Ramos (cell line): ENCODE results near the gene NATD1.
"Not testable (repeated sequence)": the region's sequence is repeated elsewhere in the genome, so short reads cannot be mapped to it uniquely, and the experiment has no call there.

ENCODE experiments used
- in situ Hi-C: fragments of 300-500 bp; cut with MboI; formaldehyde crosslinking; loops from one replicate; pipeline ENCODE4 v1.14.3; 2022; ENCODE audit warnings: low sequenced_read_pairs; ENCODE audit not compliant: unreplicated experiment

NATD1 gene

DNA sequence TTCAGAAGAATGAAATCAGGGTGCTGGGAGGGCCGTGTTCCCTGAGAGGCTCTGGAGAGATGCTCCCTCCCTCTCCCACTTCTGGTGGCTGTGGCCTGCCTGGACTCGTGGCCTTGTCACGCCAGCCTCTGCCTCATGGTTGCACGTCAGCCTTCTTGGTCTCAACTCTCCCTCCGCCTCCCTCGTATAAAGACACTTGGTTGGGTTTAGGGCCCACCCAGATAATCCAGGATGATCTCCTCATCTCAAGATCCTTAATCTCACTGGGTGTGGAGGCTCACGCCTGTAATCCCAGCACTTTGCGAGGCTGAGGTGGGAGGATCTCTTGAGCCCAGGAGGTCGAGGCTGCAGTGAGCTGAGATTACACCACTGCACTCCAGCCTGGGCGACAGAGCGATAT lies 25.9 kb downstream of the NATD1 start:
- in situ Hi-C loops = not testable (repeated sequence)

DNA sequence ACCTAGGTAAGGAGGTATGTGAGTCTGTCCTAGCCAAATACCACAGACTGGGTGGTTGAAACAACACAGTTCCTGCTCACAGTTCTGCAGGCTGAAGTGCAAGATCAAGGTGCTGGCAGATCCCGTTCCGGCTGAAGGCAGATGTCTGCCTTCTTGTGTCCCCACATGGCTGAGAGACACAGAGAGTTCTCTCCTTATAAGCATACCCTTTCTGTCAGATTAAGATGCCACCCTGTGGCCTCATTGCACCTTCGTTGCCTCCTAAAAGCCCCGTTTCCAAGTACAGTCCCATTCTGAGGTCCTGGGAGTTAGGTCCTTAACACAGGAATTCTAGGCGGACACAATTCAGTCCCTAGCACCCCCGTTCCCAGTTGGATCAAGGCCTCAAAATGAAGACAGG lies 30.1 kb downstream of the NATD1 start:
- in situ Hi-C loops = no loop called here

DNA sequence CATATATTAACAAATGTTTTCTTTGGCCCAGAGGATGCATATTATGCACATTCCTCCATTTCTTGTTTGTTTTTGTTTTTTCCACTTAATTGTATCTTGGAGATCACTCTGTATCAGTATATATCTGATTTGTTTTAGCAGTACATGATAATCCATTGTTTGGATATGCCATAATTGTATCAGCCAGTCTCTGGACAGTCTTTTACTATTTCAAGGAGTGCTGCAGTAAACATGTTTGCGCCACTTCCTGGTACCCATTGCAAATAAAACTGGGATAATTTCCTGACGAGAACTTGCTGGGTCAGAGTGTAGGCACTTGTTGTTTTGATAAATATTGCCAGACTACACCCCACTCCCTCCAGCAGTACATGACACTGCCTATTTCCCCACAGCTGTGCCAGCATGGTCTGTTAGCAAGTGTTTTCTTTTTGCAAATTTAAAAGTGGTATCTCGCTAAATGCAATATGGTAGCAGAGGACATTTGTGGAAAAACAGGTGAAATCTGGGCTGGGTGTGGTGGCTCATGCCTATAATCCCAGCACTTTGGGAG lies 34.3 kb downstream of the NATD1 start:
- in situ Hi-C loops = no loop called here

DNA sequence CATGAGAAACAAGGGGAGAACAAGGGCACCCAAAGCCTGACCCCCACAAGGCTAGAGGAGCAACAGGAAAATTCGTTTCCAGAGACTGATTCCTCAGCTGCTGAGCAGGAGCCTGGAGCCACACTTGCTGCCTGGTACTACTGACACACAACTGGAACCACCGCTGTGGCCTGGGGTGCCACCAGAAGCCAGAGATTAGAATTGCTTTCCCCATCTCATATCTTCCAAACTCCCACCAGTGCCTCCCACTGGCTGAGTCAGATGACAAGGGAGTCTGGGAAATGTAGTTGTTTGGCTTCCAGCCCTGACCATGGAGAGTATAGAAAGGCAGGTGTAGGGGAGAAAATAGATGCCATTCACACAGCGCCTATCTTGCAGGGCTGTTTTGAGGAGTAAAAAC lies 35.1 kb downstream of the NATD1 start:
- in situ Hi-C loops = no loop called here

DNA sequence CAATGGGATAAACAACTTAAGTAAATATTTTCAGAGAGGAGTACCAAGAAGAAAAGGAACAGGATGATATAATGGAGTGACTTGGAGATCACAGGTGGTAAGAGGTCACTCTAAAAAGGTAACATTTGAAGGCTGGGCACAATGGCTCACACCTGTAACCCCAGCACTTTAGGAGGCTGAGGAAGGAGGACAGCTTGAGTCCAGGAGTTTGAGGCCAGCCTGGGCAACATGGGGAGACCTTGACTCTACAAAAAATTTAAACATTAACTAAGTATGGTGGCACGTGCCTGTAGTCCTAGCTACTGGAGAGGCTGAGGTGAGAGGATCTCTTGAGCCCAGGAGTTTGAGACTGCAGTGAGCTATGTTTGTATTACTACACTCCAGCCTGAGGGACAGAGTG lies 35.9 kb downstream of the NATD1 start:
- in situ Hi-C loops = no loop called here

DNA sequence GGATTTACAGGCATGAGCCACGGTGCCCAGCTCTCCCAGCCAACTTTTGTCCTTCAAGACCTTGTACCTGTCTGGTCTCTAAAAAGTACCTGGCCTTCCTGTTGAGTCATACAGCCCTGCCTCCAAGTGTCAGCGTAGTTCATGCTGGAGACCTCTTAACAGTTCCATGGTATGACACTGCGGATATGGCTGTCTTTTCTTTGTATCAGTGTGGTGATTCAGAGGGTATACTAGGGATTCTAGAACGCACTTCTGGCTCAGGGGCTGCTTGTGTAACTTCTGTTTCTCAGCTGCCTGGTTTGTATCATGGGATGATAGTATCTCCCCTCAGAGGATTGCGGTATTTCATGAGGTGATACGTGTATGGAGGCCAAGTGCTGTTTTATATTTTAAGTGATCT lies 37.3 kb downstream of the NATD1 start:
- in situ Hi-C loops = no loop called here

DNA sequence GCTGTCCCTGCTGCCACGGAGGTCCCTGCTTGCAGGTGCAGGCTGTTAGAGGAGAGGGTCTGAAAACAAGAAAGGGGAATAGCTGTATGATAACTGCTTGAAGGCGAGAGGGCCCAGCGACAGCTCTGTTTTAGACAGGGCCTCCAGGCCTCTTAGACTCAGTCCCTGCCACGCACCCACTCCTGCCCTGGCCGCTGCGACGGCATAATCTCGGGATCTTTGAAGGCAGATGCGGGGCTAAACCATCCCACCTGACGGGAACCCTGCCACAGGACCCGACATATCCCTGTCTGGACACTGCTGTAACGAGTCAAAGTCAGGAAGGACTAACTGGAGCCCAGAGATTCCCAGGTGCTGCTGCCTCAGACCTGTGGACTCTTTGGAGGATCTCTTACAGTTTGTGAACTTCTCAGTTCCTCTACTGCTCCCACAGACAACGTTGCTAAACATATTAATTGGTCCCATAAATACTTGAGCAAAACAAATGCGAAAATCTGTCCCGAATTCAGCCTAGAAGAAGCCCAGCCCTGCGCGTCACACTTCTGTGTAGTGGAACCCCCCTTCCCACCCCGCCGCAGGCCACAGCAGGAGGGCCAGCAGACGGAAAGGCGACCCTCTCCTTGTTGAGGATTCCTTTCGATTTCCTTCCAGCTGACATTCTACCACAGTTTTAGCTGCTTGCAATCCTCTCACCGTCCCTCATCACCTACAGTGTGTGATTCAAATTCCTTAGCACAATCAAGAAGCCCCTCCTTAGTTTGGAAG lies 38.3 kb downstream of the NATD1 start:
- in situ Hi-C loops = no loop called here

DNA sequence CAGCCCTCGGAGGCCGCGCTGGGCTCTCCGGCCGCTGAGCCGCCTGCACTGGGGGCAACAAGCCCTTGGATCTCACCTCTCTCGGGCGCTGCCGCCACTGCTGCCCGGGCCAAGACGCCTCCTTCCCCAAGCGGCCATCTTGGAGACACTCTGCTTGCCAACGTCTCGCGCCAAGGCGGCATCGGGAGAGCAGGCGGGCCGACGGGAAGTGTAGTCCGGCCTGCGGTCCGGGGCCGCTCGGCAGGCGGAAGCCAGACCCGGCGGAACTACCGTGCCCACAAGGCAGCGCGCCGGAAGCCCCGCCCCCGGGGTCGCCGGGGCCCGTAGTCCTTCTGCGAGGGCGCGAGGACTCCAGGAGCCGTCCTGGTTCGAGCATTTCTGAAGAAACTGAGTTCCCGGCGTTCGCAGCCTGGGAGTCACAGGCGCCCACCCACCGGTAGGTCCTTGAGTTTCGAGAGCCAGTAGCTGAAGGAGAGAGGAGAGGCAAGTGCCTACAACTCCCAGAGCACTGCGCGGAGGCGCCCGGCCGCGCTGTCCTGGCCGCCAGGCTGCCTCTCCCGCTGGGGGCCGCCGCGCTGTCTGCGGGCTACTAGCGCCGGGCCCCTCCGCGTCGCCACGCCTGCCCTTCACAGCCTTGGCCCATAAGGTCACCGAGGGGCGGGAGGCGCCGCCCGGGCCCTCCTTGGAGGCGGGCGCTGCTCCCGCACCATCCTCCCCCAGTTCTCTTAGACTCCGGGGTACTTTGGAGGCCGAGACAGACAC lies 39.0 kb downstream of the NATD1 start, which contains the start of gene TMEM11:
Gene TMEM11, minus strand, starts transcription at position 147 of the 762 bp plus-strand sequence. Its CDS starts 9 bp downstream, at position 138.
- in situ Hi-C loops = no loop called here

DNA sequence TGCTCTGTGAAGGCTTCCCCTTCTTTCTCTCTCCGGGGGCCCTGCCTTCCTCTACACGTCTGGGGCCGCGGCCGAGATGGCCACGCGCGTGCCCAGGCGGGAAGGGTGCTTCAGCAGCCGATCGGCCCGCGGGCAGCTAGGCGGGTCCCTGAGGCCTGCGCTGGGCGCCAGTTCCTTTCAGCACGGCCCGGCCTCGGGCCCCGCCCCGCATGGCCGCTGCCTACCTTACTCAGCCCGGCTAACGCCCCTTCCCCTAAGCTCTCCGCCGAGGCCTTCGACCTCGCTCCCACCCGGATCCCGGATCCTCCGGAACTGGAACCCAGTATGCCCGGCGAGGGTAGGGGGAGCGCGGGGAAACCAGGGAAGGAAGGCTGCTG lies 39.6 kb downstream of the NATD1 start:
- in situ Hi-C loops = no loop called here

DNA sequence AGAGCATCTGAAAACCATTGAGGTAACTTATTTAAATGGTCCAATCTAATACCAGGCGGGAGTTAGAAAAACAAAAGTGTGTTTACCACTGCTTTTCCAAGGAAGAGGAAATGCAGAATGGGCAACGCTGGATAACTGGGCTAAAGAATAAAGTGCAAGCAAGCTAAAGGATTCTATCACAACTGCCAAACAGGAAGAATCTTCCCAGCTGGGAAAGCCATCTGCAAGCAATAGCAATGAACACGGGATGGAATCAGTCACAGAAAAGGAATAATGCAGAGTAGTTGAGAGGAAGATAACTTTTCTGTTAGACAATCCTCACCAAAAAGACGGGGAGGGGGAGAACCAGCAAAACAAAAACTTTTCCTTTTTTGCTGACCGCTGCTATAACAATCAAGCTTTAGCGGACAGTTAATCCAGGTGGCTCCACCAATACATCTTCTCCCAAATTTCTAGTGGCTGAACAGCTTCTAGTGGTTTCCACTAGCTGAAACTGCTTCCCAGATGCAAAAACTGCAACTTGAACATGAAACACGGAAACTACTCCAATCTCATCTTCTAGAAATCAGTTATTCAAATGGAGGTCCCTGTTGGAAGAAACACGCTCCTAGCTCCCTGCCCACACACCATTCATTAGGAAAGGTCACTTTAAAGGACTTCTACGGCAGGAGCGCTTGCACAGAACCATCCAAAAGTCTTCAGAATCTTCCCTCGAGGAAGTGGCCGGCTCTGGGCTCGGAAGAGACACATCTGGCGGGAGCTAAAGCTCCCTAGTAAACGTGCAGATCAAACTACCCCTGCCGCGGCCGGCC lies 40.2 kb downstream of the NATD1 start:
- in situ Hi-C loops = no loop called here

DNA sequence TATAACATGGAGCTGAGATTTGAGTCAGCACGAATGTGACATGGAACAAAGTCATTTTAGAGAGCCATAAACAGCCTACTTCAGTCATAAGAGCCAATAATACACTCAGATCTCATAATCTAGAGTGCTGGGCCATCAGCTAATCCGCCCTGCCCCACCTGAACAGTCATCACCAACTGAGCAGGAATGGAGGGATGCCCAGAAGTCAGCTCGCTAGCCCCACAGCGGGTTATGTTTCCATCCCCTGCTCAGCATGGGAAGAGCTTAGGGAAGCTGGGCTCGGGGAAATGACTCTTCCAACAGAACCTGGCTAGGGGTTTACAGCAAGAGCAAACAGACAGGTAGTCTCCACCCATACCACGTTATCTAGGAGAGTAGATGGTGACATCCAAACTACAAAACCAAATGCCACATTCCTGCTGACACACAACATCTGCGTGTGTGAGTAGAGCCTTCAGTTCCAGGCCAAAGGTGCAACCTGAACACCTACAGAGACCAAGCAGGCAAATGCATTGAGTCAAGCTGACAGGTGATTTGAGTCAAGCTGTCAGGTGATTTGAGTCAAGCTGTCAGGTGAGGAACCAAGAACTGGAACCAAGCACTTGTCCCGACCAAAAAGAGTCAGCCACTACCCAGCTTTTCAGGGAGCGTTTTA lies 41.3 kb downstream of the NATD1 start:
- in situ Hi-C loops = no loop called here

DNA sequence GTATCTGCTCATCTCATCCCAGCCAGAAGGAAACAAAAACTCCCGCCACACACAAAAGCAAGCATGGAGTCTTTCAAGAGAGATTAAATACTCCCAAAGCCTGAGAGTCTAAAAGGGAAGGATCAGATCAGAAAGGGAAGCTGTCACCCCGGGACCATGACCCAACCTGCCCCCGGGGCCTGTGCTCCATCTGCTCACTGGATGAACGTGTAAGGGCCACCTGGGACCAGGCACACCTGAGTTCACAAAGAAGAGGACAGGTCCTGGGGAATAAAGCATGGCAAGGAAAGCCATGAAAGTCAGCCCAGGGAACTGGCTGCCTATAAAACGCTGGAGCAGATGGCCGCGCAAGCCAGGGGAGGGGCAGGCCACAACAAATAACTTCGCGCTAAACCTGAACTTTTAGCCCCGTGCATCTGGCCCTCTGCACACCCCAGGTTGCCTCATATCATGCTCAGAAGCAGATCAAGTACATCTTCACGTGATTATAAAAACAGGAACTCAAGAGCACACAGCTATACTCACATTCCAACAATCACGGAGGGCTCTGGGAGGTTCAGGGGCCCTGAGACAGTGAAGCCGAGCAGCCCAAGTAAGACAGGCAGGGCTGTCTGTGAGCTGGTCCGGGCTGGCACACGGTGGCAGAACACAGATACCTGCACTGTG lies 42.7 kb downstream of the NATD1 start:
- in situ Hi-C loops = no loop called here

DNA sequence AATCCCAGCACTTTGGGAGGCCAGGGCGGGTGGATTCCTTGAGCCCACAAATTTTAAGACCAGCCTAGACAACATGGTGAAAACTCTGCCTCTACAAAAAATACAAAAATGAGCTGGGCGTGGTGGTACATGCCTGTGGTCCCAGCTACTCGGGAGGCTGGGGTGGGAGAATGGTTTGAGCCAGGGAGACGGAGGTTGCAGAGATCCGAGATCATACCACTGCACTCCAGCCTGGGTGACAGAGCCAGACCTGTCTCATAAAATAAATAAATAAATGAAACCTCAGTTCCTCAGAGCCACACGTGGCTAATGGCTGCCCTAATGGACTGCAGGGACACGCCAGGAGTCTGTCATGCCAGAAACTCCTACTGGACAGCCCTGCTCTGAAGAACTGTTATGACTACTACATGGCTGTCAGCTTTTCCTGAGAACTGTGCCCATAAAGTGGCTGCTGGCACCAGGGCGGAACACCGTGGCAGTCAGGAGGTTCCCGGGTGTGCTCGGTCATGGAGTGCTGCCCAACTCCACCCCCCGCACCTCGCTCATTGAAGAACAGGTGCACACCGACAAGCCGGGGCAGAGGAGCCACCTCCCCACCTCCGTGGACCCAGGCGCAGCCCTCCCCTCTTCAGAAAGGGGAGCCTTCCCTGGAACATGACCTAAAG lies 43.6 kb downstream of the NATD1 start:
- in situ Hi-C loops = no loop called here

DNA sequence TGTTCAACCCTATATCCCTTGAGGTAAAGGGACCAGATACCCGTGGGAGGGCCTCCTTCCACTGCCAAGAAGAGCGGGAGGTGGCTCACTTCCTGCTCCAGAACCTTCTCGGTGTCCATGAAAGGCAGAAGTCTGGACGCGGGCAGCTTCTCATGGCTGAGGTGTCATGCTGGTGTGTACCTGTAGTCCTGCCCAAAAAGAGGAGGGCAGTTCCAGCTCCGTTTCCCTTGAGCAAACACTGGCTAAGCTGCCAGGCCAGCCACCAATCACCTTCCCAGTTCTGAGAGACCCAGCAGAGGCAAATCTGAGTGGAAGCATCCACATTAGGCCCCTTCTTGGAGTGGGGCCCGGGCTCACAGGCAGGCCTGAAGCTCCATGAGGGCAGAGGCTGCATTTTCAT lies 44.9 kb downstream of the NATD1 start:
- in situ Hi-C loops = no loop called here

DNA sequence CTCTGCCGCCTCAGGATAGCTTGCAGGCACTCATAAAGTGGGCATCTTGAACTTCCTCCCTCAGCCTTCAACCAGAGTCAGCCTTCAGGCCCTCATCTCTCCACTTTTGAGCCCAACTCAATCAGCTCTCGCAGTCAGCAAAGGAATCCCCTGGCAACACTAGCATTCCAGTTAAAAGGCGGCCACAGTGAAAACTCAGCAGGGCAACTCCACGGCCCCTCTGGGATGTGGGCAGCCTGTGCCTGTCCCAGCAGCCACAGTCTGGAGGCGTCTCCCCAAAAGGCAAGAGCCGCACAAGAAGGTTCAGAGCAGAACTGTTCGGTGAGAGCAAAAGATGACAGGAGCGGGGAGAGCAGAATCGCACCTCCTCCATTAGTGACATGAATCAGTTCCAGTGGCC lies 48.3 kb downstream of the NATD1 start:
- in situ Hi-C loops = no loop called here

DNA sequence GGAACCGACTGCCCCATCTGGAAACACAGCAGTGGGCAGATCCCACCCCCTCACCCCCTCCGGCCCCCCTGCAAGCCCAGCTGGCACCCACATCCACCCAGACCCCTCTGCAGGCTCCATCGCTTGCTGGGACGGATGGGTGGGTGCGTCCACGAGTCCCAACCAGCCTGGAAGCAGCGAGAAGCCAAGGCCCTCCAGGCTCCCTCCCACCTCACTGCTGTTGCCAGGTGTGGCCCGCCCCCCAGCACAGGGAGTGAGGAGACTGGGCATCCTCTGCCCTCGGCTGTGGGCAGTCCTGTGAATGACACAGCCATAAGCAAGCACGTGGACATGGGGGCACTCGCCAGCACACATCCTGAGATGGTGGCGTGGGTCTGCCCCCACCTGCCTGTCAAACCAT lies 50.7 kb downstream of the NATD1 start:
- in situ Hi-C loops = no loop called here

DNA sequence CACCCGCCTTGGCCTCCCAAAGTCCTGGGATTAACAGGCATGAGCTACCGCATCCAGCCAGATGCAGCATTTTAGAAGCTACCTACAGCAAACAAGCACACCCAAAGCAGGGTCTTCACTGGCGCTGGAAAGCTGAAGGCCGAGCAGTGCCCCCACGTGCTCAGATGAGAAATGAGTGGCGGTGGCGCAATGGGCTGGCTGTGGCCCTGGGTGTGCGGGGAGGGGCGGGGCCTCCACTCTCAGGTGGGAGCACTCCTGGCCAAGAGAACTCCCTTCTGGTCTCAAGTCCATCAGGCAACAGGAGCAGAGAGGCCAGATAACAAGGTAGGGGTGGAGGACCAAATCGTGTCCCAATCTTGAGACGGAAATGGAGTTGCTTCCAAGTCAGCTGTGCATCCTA lies 51.3 kb downstream of the NATD1 start:
- in situ Hi-C loops = no loop called here

DNA sequence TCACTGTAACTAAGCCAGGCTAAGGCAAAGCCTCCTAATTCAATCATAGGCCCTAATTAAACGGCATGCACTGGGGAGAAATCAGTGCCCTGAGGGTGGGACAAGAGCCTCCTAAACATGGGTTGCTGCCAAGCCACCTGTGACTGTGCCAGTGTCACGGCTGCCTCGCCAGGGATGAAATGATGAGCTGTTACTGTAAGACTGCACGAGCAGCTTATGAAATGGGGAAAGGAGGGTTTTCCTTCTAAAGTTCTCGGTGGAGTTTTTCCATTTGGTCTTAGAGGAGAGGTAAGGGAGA lies 52.0 kb downstream of the NATD1 start:
- in situ Hi-C loops = no loop called here

DNA sequence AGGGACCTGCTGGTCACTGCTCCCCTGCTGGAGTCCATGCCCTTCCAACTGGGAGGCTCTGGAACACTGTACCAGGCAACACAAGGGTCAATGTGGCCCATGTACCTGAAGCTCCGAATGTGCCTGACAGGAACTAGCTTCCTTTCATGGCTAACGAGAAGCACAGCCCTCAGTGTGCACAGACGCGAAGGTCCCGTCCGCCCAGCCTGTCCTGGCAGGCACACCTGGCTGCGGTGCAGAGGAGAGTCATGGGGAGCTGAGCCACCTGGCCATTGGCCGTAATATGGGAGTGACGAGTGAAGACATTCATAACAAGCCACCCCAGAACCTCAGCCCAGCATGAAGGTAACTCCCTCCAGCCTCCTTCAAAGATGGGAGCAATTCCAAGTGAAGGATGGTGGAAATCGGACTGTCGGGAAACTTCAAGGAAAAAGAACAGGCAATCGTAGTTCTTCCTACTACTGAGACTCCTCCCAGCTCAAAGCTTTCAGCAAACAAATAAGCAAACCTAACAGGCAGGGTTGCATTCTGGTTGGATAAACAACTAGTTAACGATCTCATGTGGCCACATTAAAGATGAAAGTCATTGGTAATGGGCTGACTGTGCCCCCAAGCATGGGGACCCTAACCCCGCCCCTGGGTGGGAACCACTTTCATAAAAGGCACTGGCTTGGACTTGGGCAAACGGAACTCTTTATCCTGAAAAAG lies 52.5 kb downstream of the NATD1 start:
- in situ Hi-C loops = no loop called here
